ENCODE data around the gene MASP1.

The MASP1 gene

GRCh38 chr3:187193181-187193580 lies 98.4 kb downstream of the MASP1 start:
- no peak for TF ChIP-seq REST (IDR thresholded peaks at IDR 0.05; ENCODE audit: low read depth)
- TF ChIP-seq FOXM1 (IDR thresholded peaks at IDR 0.05; ENCODE audit: borderline replicate concordance, low read depth) = no peak
- TF ChIP-seq MAX (IDR thresholded peaks at IDR 0.05) = no peak
- no peak for TF ChIP-seq ZBTB7A (IDR thresholded peaks at IDR 0.05; ENCODE audit: low read depth)
- no peak for TF ChIP-seq RAD21 (IDR thresholded peaks at IDR 0.05; ENCODE audit: low read depth)
- no peak for TF ChIP-seq TCF12 (IDR thresholded peaks at IDR 0.05; ENCODE audit: low read depth)
- no peak for TF ChIP-seq USF1 (IDR thresholded peaks at IDR 0.05)

GRCh38 chr3:187191271-187191670 lies 100.3 kb downstream of the MASP1 start:
- no peak for TF ChIP-seq TEAD4 (IDR thresholded peaks at IDR 0.05)
- no peak for TF ChIP-seq EGR1 (IDR thresholded peaks at IDR 0.05)
- TF ChIP-seq CREB1 (IDR thresholded peaks at IDR 0.05; ENCODE audit: low read depth) = no peak
- TF ChIP-seq FOXM1 (IDR thresholded peaks at IDR 0.05; ENCODE audit: borderline replicate concordance, low read depth) = no peak
- no peak for TF ChIP-seq RAD21 (IDR thresholded peaks at IDR 0.05; ENCODE audit: low read depth)
- TF ChIP-seq CEBPB (IDR thresholded peaks at IDR 0.05) = no peak
- TF ChIP-seq YY1 (IDR thresholded peaks at IDR 0.05; ENCODE audit: low read depth) = no peak
- no peak for TF ChIP-seq USF1 (IDR thresholded peaks at IDR 0.05)
- no peak for TF ChIP-seq NFIC (IDR thresholded peaks at IDR 0.05)
- no peak for TF ChIP-seq TCF12 (IDR thresholded peaks at IDR 0.05; ENCODE audit: low read depth)
- no peak for TF ChIP-seq MAX (IDR thresholded peaks at IDR 0.05)
- TF ChIP-seq REST (IDR thresholded peaks at IDR 0.05; ENCODE audit: low read depth) = no peak
- no peak for TF ChIP-seq EP300 (IDR thresholded peaks at IDR 0.05; ENCODE audit: borderline replicate concordance)
- TF ChIP-seq ZBTB7A (IDR thresholded peaks at IDR 0.05; ENCODE audit: low read depth) = no peak

- TF ChIP-seq CREB1 (IDR thresholded peaks at IDR 0.05; ENCODE audit: low read depth) (no peak), MAX (IDR thresholded peaks at IDR 0.05) (no peak), TAF1 (IDR thresholded peaks at IDR 0.05; ENCODE audit: low read depth) (no peak), USF1 (IDR thresholded peaks at IDR 0.05) (no peak), EGR1 (IDR thresholded peaks at IDR 0.05) (no peak), RAD21 (IDR thresholded peaks at IDR 0.05; ENCODE audit: low read depth) (no peak)
Measured at GRCh38 chr3:187188931-187189330, 102.6 kb downstream of the MASP1 start.

- TF ChIP-seq ZBTB7A (IDR thresholded peaks at IDR 0.05; ENCODE audit: low read depth) = no peak
- TF ChIP-seq USF1 (IDR thresholded peaks at IDR 0.05) = no peak
- TF ChIP-seq REST (IDR thresholded peaks at IDR 0.05; ENCODE audit: low read depth) = no peak
- TF ChIP-seq YY1 (IDR thresholded peaks at IDR 0.05; ENCODE audit: low read depth) = no peak
Measured at GRCh38 chr3:187186801-187187421, 104.6 kb downstream of the MASP1 start.
